Measurements from ENCODE around the gene MARCHF6. TPM values are rescaled to one million over a fixed set of nuclear protein-coding genes. Genes with fewer than 3 reads are reported as not detected.
A peak's percentile ranks its signal among the peaks of the same experiment; 100 is the strongest.

Gene MARCHF6
- total and polyA plus RNA-seq, 9 of the 15 experiments (the other 6 are each of a cell fraction or from before 2014, with no cell fraction given): 74.1 to 456 (median 116) TPM

DNA sequence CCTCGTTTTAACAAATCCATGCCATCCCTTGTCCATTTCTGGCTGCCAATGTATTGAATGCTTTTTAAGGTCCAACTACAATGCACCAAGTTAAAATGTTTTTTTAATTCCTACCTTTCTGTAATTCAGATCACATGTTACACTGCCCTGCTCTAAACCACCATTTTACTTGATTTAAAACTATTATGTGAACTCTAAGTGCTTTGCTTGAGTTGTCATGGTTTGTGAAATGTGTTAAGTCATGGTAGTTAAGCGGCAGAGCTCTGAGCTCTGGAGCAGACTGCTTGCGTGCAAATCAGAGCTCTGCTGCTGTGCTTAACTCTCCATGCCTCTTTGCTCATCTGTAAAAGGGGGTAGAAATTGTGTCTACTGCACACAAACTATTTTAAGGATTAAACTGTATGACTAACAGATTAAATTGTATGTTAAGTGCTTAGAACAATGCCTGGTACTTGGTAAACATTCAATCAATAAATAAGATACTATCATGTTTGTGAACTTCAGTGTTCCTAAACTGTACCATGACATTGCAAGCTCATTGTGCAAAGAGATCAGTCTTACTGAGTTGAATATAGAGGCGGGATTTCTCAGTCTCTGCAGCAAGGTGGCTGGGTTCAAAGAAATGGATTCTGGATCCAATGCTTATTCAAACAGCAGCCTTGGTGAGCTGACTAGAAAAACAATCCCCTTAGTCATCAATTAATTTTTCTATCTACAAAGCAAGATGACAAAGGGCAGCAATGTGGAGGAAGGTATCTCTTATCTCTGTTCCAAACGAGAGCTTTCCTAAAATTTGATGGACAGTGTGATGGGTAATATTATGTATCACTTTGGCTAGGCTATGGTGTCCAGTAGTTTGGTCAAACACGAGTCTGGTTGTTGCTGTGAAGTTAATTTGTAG, 29.7 kb upstream of the MARCHF6 start (continued):
- TF ChIP-seq, protein P1, sequence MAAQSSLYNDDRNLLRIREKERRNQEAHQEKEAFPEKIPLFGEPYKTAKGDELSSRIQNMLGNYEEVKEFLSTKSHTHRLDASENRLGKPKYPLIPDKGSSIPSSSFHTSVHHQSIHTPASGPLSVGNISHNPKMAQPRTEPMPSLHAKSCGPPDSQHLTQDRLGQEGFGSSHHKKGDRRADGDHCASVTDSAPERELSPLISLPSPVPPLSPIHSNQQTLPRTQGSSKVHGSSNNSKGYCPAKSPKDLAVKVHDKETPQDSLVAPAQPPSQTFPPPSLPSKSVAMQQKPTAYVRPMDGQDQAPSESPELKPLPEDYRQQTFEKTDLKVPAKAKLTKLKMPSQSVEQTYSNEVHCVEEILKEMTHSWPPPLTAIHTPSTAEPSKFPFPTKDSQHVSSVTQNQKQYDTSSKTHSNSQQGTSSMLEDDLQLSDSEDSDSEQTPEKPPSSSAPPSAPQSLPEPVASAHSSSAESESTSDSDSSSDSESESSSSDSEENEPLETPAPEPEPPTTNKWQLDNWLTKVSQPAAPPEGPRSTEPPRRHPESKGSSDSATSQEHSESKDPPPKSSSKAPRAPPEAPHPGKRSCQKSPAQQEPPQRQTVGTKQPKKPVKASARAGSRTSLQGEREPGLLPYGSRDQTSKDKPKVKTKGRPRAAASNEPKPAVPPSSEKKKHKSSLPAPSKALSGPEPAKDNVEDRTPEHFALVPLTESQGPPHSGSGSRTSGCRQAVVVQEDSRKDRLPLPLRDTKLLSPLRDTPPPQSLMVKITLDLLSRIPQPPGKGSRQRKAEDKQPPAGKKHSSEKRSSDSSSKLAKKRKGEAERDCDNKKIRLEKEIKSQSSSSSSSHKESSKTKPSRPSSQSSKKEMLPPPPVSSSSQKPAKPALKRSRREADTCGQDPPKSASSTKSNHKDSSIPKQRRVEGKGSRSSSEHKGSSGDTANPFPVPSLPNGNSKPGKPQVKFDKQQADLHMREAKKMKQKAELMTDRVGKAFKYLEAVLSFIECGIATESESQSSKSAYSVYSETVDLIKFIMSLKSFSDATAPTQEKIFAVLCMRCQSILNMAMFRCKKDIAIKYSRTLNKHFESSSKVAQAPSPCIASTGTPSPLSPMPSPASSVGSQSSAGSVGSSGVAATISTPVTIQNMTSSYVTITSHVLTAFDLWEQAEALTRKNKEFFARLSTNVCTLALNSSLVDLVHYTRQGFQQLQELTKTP (IDR thresholded peaks at IDR 0.05; ENCODE audit: low read depth in 1 of 2, partially characterized antibody in 2 of 2): no peak
- TF ChIP-seq NCOA2 (IDR thresholded peaks at IDR 0.05; ENCODE audit: partially characterized antibody in 2 of 2) (no peak), RFX1 (IDR thresholded peaks at IDR 0.05) (peak; percentile 58), BHLHE40 (IDR thresholded peaks at IDR 0.05; ENCODE audit: low read length) (no peak), ZNF431 (CRISPR knock-in tag; IDR thresholded peaks at IDR 0.05) (no peak), HDAC1 (IDR thresholded peaks at IDR 0.05) (peak; percentile 26 to 73; a peak in 2 of 4 replicates), EP400 (IDR thresholded peaks at IDR 0.05) (peak; percentile 40), TRIM28 (IDR thresholded peaks at IDR 0.05) (no peak), SMARCA4 (IDR thresholded peaks at IDR 0.05) (peak; percentile 49; the same call in 1 of the 2 replicates), MAFG (tag; conservative IDR thresholded peaks at IDR 0.05) (peak; percentile 93), PTTG1 (tag; IDR thresholded peaks at IDR 0.05; ENCODE audit: low read depth) (no peak), HDGF (IDR thresholded peaks at IDR 0.05) (no peak), CBX5 (IDR thresholded peaks at IDR 0.05; ENCODE audit: borderline replicate concordance, low read depth) (no peak), CXXC5 (CRISPR knock-in tag; IDR thresholded peaks at IDR 0.05) (peak; percentile 13; the same call in 1 of the 2 replicates), NFE2L1 (tag; IDR thresholded peaks at IDR 0.05; ENCODE audit: borderline replicate concordance, low read depth) (peak; percentile 81), KDM4B (IDR thresholded peaks at IDR 0.05; ENCODE audit: borderline replicate concordance in 2 of 2, low read depth in 1 of 2) (no peak), HDAC3 (IDR thresholded peaks at IDR 0.05; ENCODE audit: borderline replicate concordance, partially characterized antibody) (peak; percentile 51), MAFK (IDR thresholded peaks at IDR 0.05; ENCODE audit: low read length) (peak; percentile 72)
- TF ChIP-seq, protein P2, sequence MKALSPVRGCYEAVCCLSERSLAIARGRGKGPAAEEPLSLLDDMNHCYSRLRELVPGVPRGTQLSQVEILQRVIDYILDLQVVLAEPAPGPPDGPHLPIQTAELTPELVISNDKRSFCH (CRISPR knock-in tag; IDR thresholded peaks at IDR 0.05): no peak
- TF ChIP-seq, protein P2 (tag; IDR thresholded peaks at IDR 0.05): no peak
- TF ChIP-seq, protein P3, sequence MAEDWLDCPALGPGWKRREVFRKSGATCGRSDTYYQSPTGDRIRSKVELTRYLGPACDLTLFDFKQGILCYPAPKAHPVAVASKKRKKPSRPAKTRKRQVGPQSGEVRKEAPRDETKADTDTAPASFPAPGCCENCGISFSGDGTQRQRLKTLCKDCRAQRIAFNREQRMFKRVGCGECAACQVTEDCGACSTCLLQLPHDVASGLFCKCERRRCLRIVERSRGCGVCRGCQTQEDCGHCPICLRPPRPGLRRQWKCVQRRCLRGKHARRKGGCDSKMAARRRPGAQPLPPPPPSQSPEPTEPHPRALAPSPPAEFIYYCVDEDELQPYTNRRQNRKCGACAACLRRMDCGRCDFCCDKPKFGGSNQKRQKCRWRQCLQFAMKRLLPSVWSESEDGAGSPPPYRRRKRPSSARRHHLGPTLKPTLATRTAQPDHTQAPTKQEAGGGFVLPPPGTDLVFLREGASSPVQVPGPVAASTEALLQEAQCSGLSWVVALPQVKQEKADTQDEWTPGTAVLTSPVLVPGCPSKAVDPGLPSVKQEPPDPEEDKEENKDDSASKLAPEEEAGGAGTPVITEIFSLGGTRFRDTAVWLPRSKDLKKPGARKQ (CRISPR knock-in tag; IDR thresholded peaks at IDR 0.05): no peak
- TF ChIP-seq, protein P4, sequence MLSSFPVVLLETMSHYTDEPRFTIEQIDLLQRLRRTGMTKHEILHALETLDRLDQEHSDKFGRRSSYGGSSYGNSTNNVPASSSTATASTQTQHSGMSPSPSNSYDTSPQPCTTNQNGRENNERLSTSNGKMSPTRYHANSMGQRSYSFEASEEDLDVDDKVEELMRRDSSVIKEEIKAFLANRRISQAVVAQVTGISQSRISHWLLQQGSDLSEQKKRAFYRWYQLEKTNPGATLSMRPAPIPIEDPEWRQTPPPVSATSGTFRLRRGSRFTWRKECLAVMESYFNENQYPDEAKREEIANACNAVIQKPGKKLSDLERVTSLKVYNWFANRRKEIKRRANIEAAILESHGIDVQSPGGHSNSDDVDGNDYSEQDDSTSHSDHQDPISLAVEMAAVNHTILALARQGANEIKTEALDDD (IDR thresholded peaks at IDR 0.05): peak; percentile 92
